Neural cell (in vitro differentiated cells): ENCODE measurements around the gene IKZF5. TPM values are rescaled to one million over a fixed set of nuclear protein-coding genes. Genes with fewer than 3 reads are reported as not detected.

Source experiments
- H2AFZ ChIP-seq: fragments of 200-600, 300-800 bp; sonication (generic), shearing (Covaris generic); 2 replicates; pipeline ENCODE4 v1.6.0; 2014; ENCODE audit warnings: low read depth, mild to moderate bottlenecking, antibody characterized with exemption, low read length, moderate library complexity
- H3F3A ChIP-seq: fragments of 200-600 bp; shearing (Covaris generic); 2 replicates; pipeline ENCODE4 v1.6.1; 2016; ENCODE audit warnings: mild to moderate bottlenecking, moderate library complexity, mixed read lengths, antibody characterized with exemption, low read length; ENCODE audit not compliant: insufficient read depth, poor library complexity, severe bottlenecking
- H3K27ac ChIP-seq: fragments of 200-600, 300-800 bp; sonication (generic), shearing (Covaris generic); 2 replicates; pipeline ENCODE4 v1.5.1; 2014; ENCODE audit warnings: mild to moderate bottlenecking, low read length, moderate library complexity
- H3K27me3 ChIP-seq: fragments of 300-800, 200-600 bp; sonication (generic), shearing (Covaris generic); 2 replicates; pipeline ENCODE4 v1.6.0; 2014; ENCODE audit warnings: mild to moderate bottlenecking, low read depth, low read length, moderate library complexity; ENCODE audit not compliant: insufficient read depth
- H3K36me3 ChIP-seq: fragments of 300-800, 200-600 bp; sonication (generic), shearing (Covaris generic); 2 replicates; pipeline ENCODE4 v1.5.1; 2014; ENCODE audit warnings: mild to moderate bottlenecking, antibody characterized with exemption, low read length, moderate library complexity; ENCODE audit not compliant: insufficient read depth
- H3K4me2 ChIP-seq: fragments of 300-800, 200-600 bp; sonication (generic), shearing (Covaris generic); 2 replicates; pipeline ENCODE4 v1.6.0; 2014; ENCODE audit warnings: mild to moderate bottlenecking, low read length
- H3K4me3 ChIP-seq: fragments of 300-800, 200-600 bp; sonication (generic), shearing (Covaris generic); 2 replicates; pipeline ENCODE4 v1.5.1; 2014; ENCODE audit warnings: mild to moderate bottlenecking, low read length, moderate library complexity
- H3K79me2 ChIP-seq: fragments of 200-600 bp; shearing (Covaris generic); replicated peaks from 2 replicates; pipeline ENCODE4 v1.6.0; 2014; ENCODE audit warnings: mild to moderate bottlenecking, low read length, moderate library complexity; ENCODE audit not compliant: insufficient read depth
- H3K9ac ChIP-seq: fragments of 300-800, 200-600 bp; sonication (generic), shearing (Covaris generic); 2 replicates; pipeline ENCODE4 v1.6.1; 2016; ENCODE audit warnings: mild to moderate bottlenecking, low read length, mixed read lengths
- H3K9me2 ChIP-seq: fragments of 200-600 bp; shearing (Covaris generic); 2 replicates; pipeline ENCODE4 v1.6.1; 2016; ENCODE audit warnings: mild to moderate bottlenecking, low read length, mixed read lengths; ENCODE audit not compliant: insufficient read depth
- H3K9me3 ChIP-seq: fragments of 200-600, 300-800 bp; sonication (generic), shearing (Covaris generic); 2 replicates; pipeline ENCODE4 v1.6.1; 2016; ENCODE audit warnings: mild to moderate bottlenecking, mixed run types, low read length, moderate library complexity, mixed read lengths
- H4K20me1 ChIP-seq: fragments of 200-600 bp; shearing (Covaris generic); 2 replicates; pipeline ENCODE4 v1.6.1; 2016; ENCODE audit warnings: mild to moderate bottlenecking, mixed run types; ENCODE audit not compliant: insufficient read depth
- CTCF ChIP-seq: fragments of 450-650 bp; IDR thresholded peaks from 2 replicates; pipeline ENCODE4 v1.5.1; 2014; ENCODE audit warnings: antibody characterized with exemption, mild to moderate bottlenecking, moderate library complexity; ENCODE audit not compliant: poor library complexity, severe bottlenecking
- EP300 ChIP-seq: fragments of 450-650 bp; conservative IDR thresholded peaks from 2 replicates; pipeline ENCODE4 v1.6.1; 2014; ENCODE audit warnings: antibody characterized with exemption, mild to moderate bottlenecking, moderate library complexity; ENCODE audit not compliant: poor library complexity, severe bottlenecking
- EZH2 ChIP-seq: fragments of 200-600, 300-800 bp; shearing (Covaris generic), sonication (generic); IDR thresholded peaks from 2 replicates; pipeline ENCODE4 v1.6.1; 2014; ENCODE audit warnings: antibody characterized with exemption, low read length, borderline replicate concordance, mild to moderate bottlenecking; ENCODE audit not compliant: insufficient read depth, poor library complexity, severe bottlenecking
- MXI1 ChIP-seq: fragments of 450-650 bp; conservative IDR thresholded peaks from 2 replicates; pipeline ENCODE4 v1.6.1; 2014; ENCODE audit warnings: antibody characterized with exemption, mild to moderate bottlenecking; ENCODE audit not compliant: poor library complexity, severe bottlenecking
- POLR2AphosphoS5 ChIP-seq: IDR thresholded peaks from 2 replicates; pipeline ENCODE4 v1.6.1; 2012
- RAD21 ChIP-seq: fragments of 450-650 bp; conservative IDR thresholded peaks from 2 replicates; pipeline ENCODE4 v1.6.1; 2014; ENCODE audit warnings: antibody characterized with exemption, mild to moderate bottlenecking, moderate library complexity
- REST ChIP-seq: IDR thresholded peaks from 2 replicates; pipeline ENCODE4 v1.6.1; 2012; ENCODE audit warnings: borderline replicate concordance
- SMC3 ChIP-seq: fragments of 450-650 bp; conservative IDR thresholded peaks from 2 replicates; pipeline ENCODE4 v1.6.1; 2014; ENCODE audit warnings: antibody characterized with exemption, mild to moderate bottlenecking, moderate library complexity; ENCODE audit not compliant: poor library complexity
- TAF1 ChIP-seq: IDR thresholded peaks from 2 replicates; pipeline ENCODE4 v1.6.1; 2012; ENCODE audit warnings: low read depth
- polyA minus RNA-seq: library from RNA; depleted of rRNA, polyadenylated mRNA; stranded (reverse); fragments of >200 nt; gene quantifications from 2 replicates; pipeline ENCODE4 v1.2.3, GENCODE V29; 2014
- polyA plus RNA-seq: library from polyadenylated mRNA; depleted of rRNA; stranded (reverse); fragments of >200 nt; gene quantifications from 2 replicates; pipeline ENCODE4 v1.2.3, GENCODE V29; 2014

Gene IKZF5
- polyA plus RNA-seq: 11.0 and 12.9 TPM in 2 replicates
- polyA minus RNA-seq: 11.2 and 12.6 TPM in 2 replicates

GRCh38 chr10:123008355-123009104 is at the start of gene IKZF5, which contains the start of gene ACADSB:
Gene IKZF5 (minus strand): TSS chr10:123008795. CDS start chr10:122998625, 10,170 bp downstream.
Gene ACADSB (plus strand): TSS chr10:123009006. CDS start chr10:123009030, 24 bp downstream.
- H3K27ac ChIP-seq: peak within 1 kb of the TSS; percentile 77
- H3K4me2 ChIP-seq: peak within 1 kb of the TSS; percentile 87
- no peaks in the 10 kb centered on the region for H3K9me2 ChIP-seq
- peak within 1 kb of the TSS; percentile 96 for H2AFZ ChIP-seq
- no peaks in the 10 kb centered on the region for H3F3A ChIP-seq
- no peaks in the 10 kb centered on the region for H4K20me1 ChIP-seq
- peak within 1 kb of the TSS; percentile 83 for H3K4me3 ChIP-seq
- H3K27me3 ChIP-seq: no peaks in the 10 kb centered on the region
- peak within 1 kb of the TSS; percentile 87 for H3K9ac ChIP-seq
- H3K79me2 ChIP-seq: peaks cover 46% of the 10 kb centered on the region
- H3K36me3 ChIP-seq: no peaks in the 10 kb centered on the region
- TF ChIP-seq MXI1: peak; percentile 58
- peak; percentile 97 for TF ChIP-seq POLR2AphosphoS5
- no peak for TF ChIP-seq EZH2
- peak; percentile 94 for TF ChIP-seq TAF1
- peak; percentile 69 for TF ChIP-seq REST
- H3K9me3 ChIP-seq: no peaks in the 10 kb centered on the region

- Histone ChIP-seq H3K79me2 (no peaks in the 10 kb centered on the region), H3F3A (no peaks in the 10 kb centered on the region), H3K36me3 (no peaks in the 10 kb centered on the region), H3K4me2 (no peak overlapping the region), H2AFZ (no peak overlapping the region), H3K27ac (no peak overlapping the region), H3K27me3 (no peaks in the 10 kb centered on the region), H3K9ac (no peak overlapping the region), H3K9me3 (no peaks in the 10 kb centered on the region), H3K4me3 (no peak overlapping the region), H3K9me2 (no peaks in the 10 kb centered on the region), H4K20me1 (no peaks in the 10 kb centered on the region)
- no peak for TF ChIP-seq MXI1
- no peak for TF ChIP-seq TAF1
- no peak for TF ChIP-seq RAD21
- TF ChIP-seq EP300: no peak
- no peak for TF ChIP-seq EZH2
- no peak for TF ChIP-seq CTCF
- TF ChIP-seq SMC3: no peak
- TF ChIP-seq POLR2AphosphoS5: no peak
- no peak for TF ChIP-seq REST
These were observed 49.4 kb upstream of the IKZF5 start for GRCh38 chr10:123057968-123058367.
